B cell (primary cell): ENCODE results near the gene ZFYVE9. TPM values are rescaled to one million over a fixed set of nuclear protein-coding genes. Genes with fewer than 3 reads are reported as not detected.

Experiments used
- ATAC-seq: fragments of 200-7000 bp; cut with Tn5 transposase; one replicate; pipeline ENCODE4 v1.10.0; 2021; ENCODE audit warnings: low read depth, mild to moderate bottlenecking, moderate number of reproducible peaks, moderate library complexity
- CTCF ChIA-PET: fragments of 350-600 bp; sonication (Branson Sonifier 250); formaldehyde crosslinking; loops from one replicate; lab custom pipeline; 2021; ENCODE audit warnings: antibody characterized with exemption, inconsistent platforms; lab: Charles Lee
- POLR2A ChIA-PET: fragments of 350-600 bp; sonication (Branson Sonifier 250); formaldehyde crosslinking; loops from one replicate; lab custom pipeline; 2021; ENCODE audit warnings: antibody characterized with exemption; lab: Charles Lee
- DNase-seq: peaks from one replicate; pipeline ENCODE4 v3.0.0; 2013
- H2AFZ ChIP-seq: 2 replicates; pipeline ENCODE4 v1.6.1; 2012; ENCODE audit warnings: mild to moderate bottlenecking, low read depth, low read length; ENCODE audit not compliant: insufficient read depth, poor library complexity, severe bottlenecking
- H3K27ac ChIP-seq, 2 donors: 1 replicate in 1 of 2; 2 replicates in 1 of 2; pipeline ENCODE4 v1.5.1; 2012 to 2013; ENCODE audit warnings: low read length in 2 of 2, mild to moderate bottlenecking in 2 of 2, moderate library complexity in 1 of 2
- H3K27me3 ChIP-seq, 4 experiments: fragments of 200-600 bp in 1 of 4; sonication (generic) in 1 of 4; replicated peaks in 1 of 4; 1 replicate in 2 of 4; 2 replicates in 2 of 4; pipeline versions ENCODE4 v1.6.1 to v1.7.0; 2013 to 2016; ENCODE audit warnings: low read length in 3 of 4, mild to moderate bottlenecking in 2 of 4, mixed read lengths in 1 of 4, moderate library complexity in 1 of 4; ENCODE audit not compliant: insufficient read depth in 4 of 4, control insufficient read depth in 3 of 4; ENCODE audit errors: control extremely low read depth in 1 of 4
- H3K36me3 ChIP-seq, 2 experiments: replicated peaks in 1 of 2; 1 replicate in 1 of 2; 2 replicates in 1 of 2; pipeline versions ENCODE4 v1.6.1 to v1.7.1; 2013; ENCODE audit warnings: low read length in 1 of 2; ENCODE audit not compliant: insufficient read depth in 2 of 2, control insufficient read depth in 1 of 2; ENCODE audit errors: control extremely low read depth in 1 of 2, extremely low read depth in 1 of 2
- H3K4me1 ChIP-seq, 2 donors: fragments of 200-600 bp in 1 of 2; sonication (generic) in 1 of 2; 1 replicate in 1 of 2; 2 replicates in 1 of 2; pipeline versions ENCODE4 v1.5.1 to v1.6.1; 2013 to 2017; ENCODE audit warnings: low read length in 2 of 2; ENCODE audit not compliant: control insufficient read depth in 2 of 2, insufficient read depth in 2 of 2
- H3K4me2 ChIP-seq: replicated peaks from 2 replicates; pipeline ENCODE3; 2012; ENCODE audit warnings: mild to moderate bottlenecking, low read depth, low read length; ENCODE audit not compliant: poor library complexity, severe bottlenecking
- H3K4me3 ChIP-seq, 5 experiments: fragments of 200-600 bp in 1 of 5; sonication (generic) in 1 of 5; 1 replicate in 3 of 5; 2 replicates in 2 of 5; pipeline versions ENCODE4 v1.5.1 to v1.7.0; 2011 to 2016; ENCODE audit warnings: low read length in 4 of 5, mild to moderate bottlenecking in 4 of 5, low read depth in 2 of 5, control low read depth in 1 of 5, moderate library complexity in 1 of 5; ENCODE audit not compliant: insufficient read depth in 1 of 5; ENCODE audit errors: control extremely low read depth in 1 of 5, extremely low read depth in 1 of 5
- H3K79me2 ChIP-seq: fragments of 200-600 bp; sonication (generic); one replicate; pipeline ENCODE4 v1.6.0; 2016; ENCODE audit warnings: low read length; ENCODE audit not compliant: control insufficient read depth, insufficient read depth
- H3K9ac ChIP-seq: fragments of 200-600 bp; sonication (generic); 2 replicates; pipeline ENCODE4 v1.6.1; 2017; ENCODE audit warnings: mild to moderate bottlenecking, low read length, moderate library complexity
- H3K9me3 ChIP-seq, 3 donors: one replicate each; pipeline versions ENCODE4 v1.6.1 to v1.7.1; 2013; ENCODE audit warnings: low read length in 2 of 3; ENCODE audit not compliant: control insufficient read depth in 2 of 3, insufficient read depth in 1 of 3; ENCODE audit errors: control extremely low read depth in 1 of 3
- H4K20me1 ChIP-seq: 2 replicates; pipeline ENCODE4 v1.6.0; 2012; ENCODE audit warnings: mild to moderate bottlenecking, low read length; ENCODE audit not compliant: insufficient read depth, control insufficient read depth, poor library complexity, severe bottlenecking
- H3K27ac Mint-ChIP-seq: one replicate; pipeline ENCODE4 v1.8.0; 2021; ENCODE audit warnings: mixed read lengths
- H3K27me3 Mint-ChIP-seq: one replicate; pipeline ENCODE4 v1.8.0; 2021; ENCODE audit warnings: mixed read lengths
- H3K4me1 Mint-ChIP-seq: one replicate; pipeline ENCODE4 v1.8.0; 2021; ENCODE audit warnings: mixed read lengths
- H3K4me3 Mint-ChIP-seq: one replicate; pipeline ENCODE4 v1.8.0; 2021; ENCODE audit warnings: mixed read lengths
- H3K9me3 Mint-ChIP-seq: one replicate; pipeline ENCODE4 v1.8.0; 2022; ENCODE audit warnings: mixed read lengths; ENCODE audit not compliant: insufficient read depth
- CTCF ChIP-seq: fragments of 200-600 bp; IDR thresholded peaks from one replicate; pipeline ENCODE4 v1.8.0; 2022; ENCODE audit warnings: antibody characterized with exemption, mild to moderate bottlenecking
- EZH2 ChIP-seq: IDR thresholded peaks from 2 replicates; pipeline ENCODE4 v1.6.1; 2012; ENCODE audit warnings: borderline replicate concordance, low read depth, mild to moderate bottlenecking, moderate library complexity, low read length; ENCODE audit not compliant: insufficient read depth, poor library complexity, severe bottlenecking
- WGBS: methylation state at CpG from one replicate; pipeline ENCODE4 v1.1.5; 2013; ENCODE audit warnings: missing lambda C conversion rate; ENCODE audit not compliant: insufficient coverage; 5-methylcytosine and 5-hydroxymethylcytosine counted together
- intact Hi-C: fragments of 100-400 bp; cut with micrococcal nuclease; formaldehyde crosslinking; loops from one replicate; pipeline ENCODE4 v1.10.0; 2022
- polyA plus RNA-seq: library from polyadenylated mRNA; depleted of rRNA; stranded (reverse); fragments of >200 nt; gene quantifications from 2 replicates; pipeline ENCODE4 v1.2.3, GENCODE V29; 2012
- total RNA-seq, 2 donors: library from RNA; stranded (reverse); fragments of 120-200 nt in 1 of 2; gene quantifications; 1 replicate in 1 of 2; 2 replicates in 1 of 2; pipeline versions ENCODE4 v1.2.3 to v1.2.4, GENCODE V29; 2013 to 2022

ZFYVE9 gene
- total and polyA plus RNA-seq, 2 donors (not counting 1 experiment from before 2014, with no cell fraction given), result 0.16 to 3.3 TPM

GRCh38 chr1:52216907-52217458, 75.1 kb downstream of the ZFYVE9 start:
- peaks cover 17% of the 10 kb centered on the region for H3K9me3 Mint-ChIP-seq
- WGBS, result 100% methylated on average over 1 of the region's 5 CpGs
- H3K27ac Mint-ChIP-seq, result no peak overlapping the region

GRCh38 chr1:52225174-52225573, 83.3 kb downstream of the ZFYVE9 start:
- ATAC-seq, result no peak
- intact Hi-C loops, result no loop called here
- H3K9me3 Mint-ChIP-seq, result peaks cover 12% of the 10 kb centered on the region

More at GRCh38 chr1:52216907-52217458, 75.1 kb downstream of the ZFYVE9 start:
- no peak for TF ChIP-seq CTCF
- TF ChIP-seq EZH2, result no peak
- Histone ChIP-seq H3K4me3 (no peak overlapping the region), H3K9me3 (peaks cover 16 to 34% (median 17%) of the 10 kb centered on the region in 3 donors), H3K27me3 (peaks cover 0 to 16% (median 9%) of the 10 kb centered on the region in 4 experiments), H2AFZ (no peak overlapping the region), H3K4me1 (no peaks in the 10 kb centered on the region), H3K27ac (no peak overlapping the region), H4K20me1 (no peaks in the 10 kb centered on the region), H3K79me2 (no peaks in the 10 kb centered on the region), H3K36me3 (no peaks in the 10 kb centered on the region), H3K9ac (no peak overlapping the region), H3K4me2 (no peak overlapping the region)
- ChIA-PET POLR2A (no interaction called here), CTCF (no interaction called here)
- intact Hi-C loops, result no loop called here
- Mint-ChIP-seq H3K4me3 (no peak overlapping the region), H3K4me1 (no peaks in the 10 kb centered on the region), H3K27me3 (peaks cover 40% of the 10 kb centered on the region)
- DNase-seq, result no peak
- ATAC-seq, result no peak

More at GRCh38 chr1:52225174-52225573, 83.3 kb downstream of the ZFYVE9 start:
- Mint-ChIP-seq H3K27me3 (peaks cover 84% of the 10 kb centered on the region), H3K27ac (no peak overlapping the region), H3K4me1 (no peaks in the 10 kb centered on the region), H3K4me3 (no peak overlapping the region)
- no peak overlapping the region for H3K4me2 ChIP-seq
- no peaks in the 10 kb centered on the region for H3K79me2 ChIP-seq
- TF ChIP-seq EZH2 (no peak), CTCF (no peak)
- no peak overlapping the region for H3K9ac ChIP-seq
- H3K27ac ChIP-seq, result no peak overlapping the region
- ChIA-PET CTCF (no interaction called here), POLR2A (no interaction called here)
- H3K4me1 ChIP-seq, result no peaks in the 10 kb centered on the region
- no peak for DNase-seq
- peaks cover 0 to 78% (median 63%) of the 10 kb centered on the region in 4 experiments for H3K27me3 ChIP-seq
- H2AFZ ChIP-seq, result no peak overlapping the region
- H4K20me1 ChIP-seq, result no peaks in the 10 kb centered on the region
- H3K36me3 ChIP-seq, result no peaks in the 10 kb centered on the region
- no peak overlapping the region for H3K4me3 ChIP-seq
- peaks cover 1 to 30% (median 25%) of the 10 kb centered on the region in 3 donors for H3K9me3 ChIP-seq
- whole genome bisulfite sequencing, result 96% methylated on average over 9 of the region's 10 CpGs
